Astrocyte (in vitro differentiated cells and primary cell): ENCODE data around the gene SPOCK2. TPM values are rescaled to one million over a fixed set of nuclear protein-coding genes. Genes with fewer than 3 reads are reported as not detected.

Source experiments
- DNase-seq: peaks from one replicate; pipeline ENCODE4 v3.0.0-alpha.2; 2010; ENCODE audit warnings: low read depth
- FAIRE-seq: peaks from 2 replicates; lab custom pipeline; 2011; peaks lifted over from hg19 to GRCh38; lab: Jason Lieb, UNC
- H2AFZ ChIP-seq: 2 replicates; pipeline ENCODE4 v1.6.0; 2012; ENCODE audit warnings: low read depth, low read length, inconsistent platforms
- H3K27ac ChIP-seq: 2 replicates; pipeline ENCODE4 v1.5.1; 2011; ENCODE audit warnings: low read depth, low read length, inconsistent platforms
- H3K27me3 ChIP-seq: 2 replicates; pipeline ENCODE4 v1.6.0; 2011; ENCODE audit warnings: low read length, inconsistent platforms; ENCODE audit not compliant: insufficient read depth
- H3K36me3 ChIP-seq: 2 replicates; pipeline ENCODE4 v1.5.1; 2011; ENCODE audit warnings: low read length, inconsistent platforms; ENCODE audit not compliant: insufficient read depth
- H3K4me1 ChIP-seq: 2 replicates; pipeline ENCODE4 v1.5.1; 2011; ENCODE audit warnings: low read length, inconsistent platforms; ENCODE audit not compliant: insufficient read depth
- H3K4me2 ChIP-seq: 2 replicates; pipeline ENCODE4 v1.6.0; 2012; ENCODE audit warnings: low read length, inconsistent platforms
- H3K4me3 ChIP-seq: 2 replicates; pipeline ENCODE4 v1.5.1; 2011; ENCODE audit warnings: low read depth, mild to moderate bottlenecking, low read length, inconsistent platforms; ENCODE audit not compliant: insufficient read depth
- H3K79me2 ChIP-seq: 2 replicates; pipeline ENCODE4 v1.6.0; 2012; ENCODE audit warnings: mild to moderate bottlenecking, low read length, inconsistent platforms; ENCODE audit not compliant: insufficient read depth
- H3K9ac ChIP-seq: 2 replicates; pipeline ENCODE4 v1.6.0; 2012; ENCODE audit warnings: mild to moderate bottlenecking, low read length, inconsistent platforms
- H3K9me3 ChIP-seq: 2 replicates; pipeline ENCODE4 v1.5.1; 2012; ENCODE audit warnings: low read depth, mild to moderate bottlenecking, low read length, inconsistent platforms; ENCODE audit not compliant: insufficient read depth
- H4K20me1 ChIP-seq: 2 replicates; pipeline ENCODE4 v1.6.0; 2012; ENCODE audit warnings: low read length, inconsistent platforms; ENCODE audit not compliant: insufficient read depth
- H3K27ac Mint-ChIP-seq: one replicate; pipeline ENCODE4 v1.8.0; 2021; ENCODE audit warnings: mild to moderate bottlenecking, mixed read lengths; ENCODE audit not compliant: unreplicated experiment
- H3K27me3 Mint-ChIP-seq: one replicate; pipeline ENCODE4 v1.8.0; 2021; ENCODE audit warnings: low read depth, mixed read lengths; ENCODE audit not compliant: unreplicated experiment
- H3K36me3 Mint-ChIP-seq: one replicate; pipeline ENCODE4 v1.8.0; 2021; ENCODE audit warnings: low read depth, mixed read lengths; ENCODE audit not compliant: unreplicated experiment
- H3K4me1 Mint-ChIP-seq: one replicate; pipeline ENCODE4 v1.8.0; 2021; ENCODE audit warnings: low read depth, mixed read lengths; ENCODE audit not compliant: unreplicated experiment
- H3K4me3 Mint-ChIP-seq: one replicate; pipeline ENCODE4 v1.8.0; 2021; ENCODE audit warnings: mild to moderate bottlenecking, moderate library complexity, mixed read lengths; ENCODE audit not compliant: unreplicated experiment
- H3K9me3 Mint-ChIP-seq: one replicate; pipeline ENCODE4 v1.8.0; 2021; ENCODE audit warnings: mild to moderate bottlenecking, mixed read lengths; ENCODE audit not compliant: unreplicated experiment
- EZH2 ChIP-seq: IDR thresholded peaks from 2 replicates; pipeline ENCODE4 v1.6.1; 2012; ENCODE audit warnings: mild to moderate bottlenecking, low read length, inconsistent platforms; ENCODE audit not compliant: insufficient read depth
- total RNA-seq: library from RNA; stranded (reverse); gene quantifications from 2 replicates; pipeline ENCODE4 v1.2.1, GENCODE V29; 2021
- TF ChIP-seq, protein P1 (sequence below): IDR thresholded peaks from 2 replicates; pipeline ENCODE4 v1.5.1; 2011; ENCODE audit warnings: low read depth, mild to moderate bottlenecking, inconsistent platforms, low read length, moderate library complexity; ENCODE audit not compliant: insufficient read depth

SPOCK2 gene
- total RNA-seq, 1 donor from 2014 or later: 0.89 TPM

DNA sequence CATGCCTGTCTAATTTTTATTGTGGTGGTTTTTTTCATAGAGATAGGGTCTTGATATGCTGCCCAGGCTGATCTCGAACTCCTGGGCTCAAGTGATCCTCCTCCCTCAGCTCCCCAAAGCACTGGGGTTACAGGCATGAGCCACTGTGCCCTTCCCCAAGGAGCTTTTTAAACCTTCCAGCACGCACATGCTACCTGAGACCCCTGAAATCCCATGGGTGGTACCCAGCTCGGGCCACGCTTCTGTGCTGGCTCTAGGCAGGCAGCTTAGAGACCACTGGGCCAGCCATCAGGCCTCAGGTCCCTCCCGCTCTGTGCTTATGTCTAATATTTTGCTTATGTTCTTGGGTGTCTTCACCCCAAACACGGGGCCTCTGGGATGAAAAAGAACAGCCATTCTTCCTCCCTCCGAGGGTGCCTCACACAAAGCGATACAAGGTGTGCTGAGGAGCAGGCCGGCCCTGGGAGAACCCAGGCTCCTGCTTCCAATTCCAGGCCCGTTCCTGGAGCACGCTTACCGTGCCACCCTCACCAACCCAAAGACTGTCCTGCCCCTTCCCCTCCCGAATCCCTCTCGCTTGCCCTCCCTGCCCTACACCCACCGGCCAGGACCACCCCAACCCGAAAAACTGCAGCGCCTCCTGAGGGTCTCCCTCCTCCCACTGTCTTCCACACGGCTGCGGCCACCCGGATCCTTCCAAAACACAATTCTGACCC lies 10.9 kb downstream of the SPOCK2 start:
- Histone ChIP-seq H3K9me3 (no peaks in the 10 kb centered on the region), H3K4me2 (no peak overlapping the region), H4K20me1 (no peaks in the 10 kb centered on the region), H2AFZ (no peak overlapping the region), H3K4me3 (no peak overlapping the region), H3K79me2 (no peaks in the 10 kb centered on the region), H3K27me3 (peaks cover 14% of the 10 kb centered on the region), H3K9ac (no peak overlapping the region), H3K36me3 (no peaks in the 10 kb centered on the region), H3K27ac (no peak overlapping the region), H3K4me1 (no peaks in the 10 kb centered on the region)
- DNase-seq (no peak), FAIRE-seq (no peak)
- H3K27ac Mint-ChIP-seq: no peak overlapping the region
- H3K27me3 Mint-ChIP-seq: peaks cover 33% of the 10 kb centered on the region
- H3K36me3 Mint-ChIP-seq: peaks cover 2% of the 10 kb centered on the region
- H3K4me3 Mint-ChIP-seq: no peak overlapping the region
- H3K9me3 Mint-ChIP-seq: peaks cover 2% of the 10 kb centered on the region
- TF ChIP-seq, protein P1, sequence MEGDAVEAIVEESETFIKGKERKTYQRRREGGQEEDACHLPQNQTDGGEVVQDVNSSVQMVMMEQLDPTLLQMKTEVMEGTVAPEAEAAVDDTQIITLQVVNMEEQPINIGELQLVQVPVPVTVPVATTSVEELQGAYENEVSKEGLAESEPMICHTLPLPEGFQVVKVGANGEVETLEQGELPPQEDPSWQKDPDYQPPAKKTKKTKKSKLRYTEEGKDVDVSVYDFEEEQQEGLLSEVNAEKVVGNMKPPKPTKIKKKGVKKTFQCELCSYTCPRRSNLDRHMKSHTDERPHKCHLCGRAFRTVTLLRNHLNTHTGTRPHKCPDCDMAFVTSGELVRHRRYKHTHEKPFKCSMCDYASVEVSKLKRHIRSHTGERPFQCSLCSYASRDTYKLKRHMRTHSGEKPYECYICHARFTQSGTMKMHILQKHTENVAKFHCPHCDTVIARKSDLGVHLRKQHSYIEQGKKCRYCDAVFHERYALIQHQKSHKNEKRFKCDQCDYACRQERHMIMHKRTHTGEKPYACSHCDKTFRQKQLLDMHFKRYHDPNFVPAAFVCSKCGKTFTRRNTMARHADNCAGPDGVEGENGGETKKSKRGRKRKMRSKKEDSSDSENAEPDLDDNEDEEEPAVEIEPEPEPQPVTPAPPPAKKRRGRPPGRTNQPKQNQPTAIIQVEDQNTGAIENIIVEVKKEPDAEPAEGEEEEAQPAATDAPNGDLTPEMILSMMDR: no peak
- TF ChIP-seq EZH2: no peak
- no peaks in the 10 kb centered on the region for H3K4me1 Mint-ChIP-seq

DNA sequence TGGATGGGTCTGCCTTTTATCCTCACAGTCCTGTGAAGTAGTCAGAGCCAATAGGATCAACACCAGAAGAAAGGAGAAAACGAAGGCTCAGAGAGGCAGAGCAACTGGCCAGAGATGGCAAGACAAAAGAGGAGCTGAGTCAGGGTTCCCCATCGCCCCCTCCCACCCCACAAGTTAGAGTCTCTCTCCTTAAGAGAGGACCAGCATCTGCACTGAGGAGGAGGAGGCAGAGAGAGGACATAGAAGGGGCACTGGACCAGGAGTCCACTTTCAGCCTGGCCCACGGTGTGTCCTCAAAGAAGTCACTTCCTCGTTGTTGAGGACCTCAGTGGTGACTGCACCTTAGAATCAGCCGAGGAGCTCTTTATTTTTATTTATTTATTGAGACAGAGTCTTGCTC lies 11.6 kb downstream of the SPOCK2 start:
- no peak for DNase-seq
- H3K9me3 ChIP-seq: no peaks in the 10 kb centered on the region
- no peak overlapping the region for H3K27ac ChIP-seq
- no peak for FAIRE-seq
- Mint-ChIP-seq H3K36me3 (peaks cover 3% of the 10 kb centered on the region), H3K4me3 (no peak overlapping the region), H3K27ac (no peak overlapping the region), H3K9me3 (peaks cover 3% of the 10 kb centered on the region), H3K4me1 (no peaks in the 10 kb centered on the region), H3K27me3 (peaks cover 34% of the 10 kb centered on the region)
- H4K20me1 ChIP-seq: no peaks in the 10 kb centered on the region
- H3K36me3 ChIP-seq: no peaks in the 10 kb centered on the region
- H3K4me1 ChIP-seq: no peaks in the 10 kb centered on the region
- H3K79me2 ChIP-seq: no peaks in the 10 kb centered on the region
- H3K27me3 ChIP-seq: peaks cover 16% of the 10 kb centered on the region
- H3K4me3 ChIP-seq: no peak overlapping the region
- H3K4me2 ChIP-seq: no peak overlapping the region
- H2AFZ ChIP-seq: no peak overlapping the region
- TF ChIP-seq EZH2: no peak
- TF ChIP-seq, protein P1: no peak
- no peak overlapping the region for H3K9ac ChIP-seq

DNA sequence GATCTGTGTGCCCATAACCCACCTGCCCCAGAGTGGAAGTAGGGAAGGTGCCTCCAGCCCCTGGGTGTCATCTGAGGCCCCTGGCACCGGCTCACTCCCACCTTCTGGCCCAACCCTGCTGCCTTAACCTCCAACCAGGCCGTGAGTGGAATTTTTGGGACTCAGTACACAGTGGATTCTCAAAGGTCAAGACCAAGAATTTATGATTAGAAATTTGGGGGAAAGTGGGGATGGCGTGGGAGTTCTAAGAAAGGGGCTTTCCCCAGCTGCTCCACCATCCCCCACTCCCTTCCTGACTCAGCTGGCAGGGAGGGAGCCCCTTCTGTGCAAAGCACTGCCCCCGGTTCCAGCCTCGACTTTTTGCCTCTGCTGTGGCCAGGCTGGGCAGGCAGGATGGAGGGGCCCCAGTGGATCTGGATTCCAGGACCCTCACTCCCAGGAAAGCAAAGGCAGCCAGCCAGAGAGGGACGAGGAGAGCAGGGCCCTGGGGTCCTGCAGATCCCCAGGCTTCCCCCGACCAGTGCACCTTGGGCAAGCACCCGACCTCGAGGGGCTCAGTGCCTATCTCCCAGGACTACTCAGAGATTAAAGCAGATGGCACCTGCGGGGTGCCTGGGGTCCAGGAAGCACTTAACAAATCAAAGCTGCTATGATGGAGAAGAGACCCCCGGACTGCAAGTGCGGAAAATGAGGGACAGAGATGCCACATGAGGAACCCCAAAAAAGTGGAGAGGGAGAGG lies 12.8 kb downstream of the SPOCK2 start:
- H3K4me2 ChIP-seq: no peak overlapping the region
- peak overlapping the region; percentile 7 for H3K27ac Mint-ChIP-seq
- no peak overlapping the region for H3K4me3 ChIP-seq
- H3K27me3 Mint-ChIP-seq: peaks cover 29% of the 10 kb centered on the region
- no peaks in the 10 kb centered on the region for H3K79me2 ChIP-seq
- FAIRE-seq (no peak), DNase-seq (no peak)
- no peaks in the 10 kb centered on the region for H4K20me1 ChIP-seq
- H3K4me1 ChIP-seq: no peaks in the 10 kb centered on the region
- H3K9ac ChIP-seq: no peak overlapping the region
- peaks cover 17% of the 10 kb centered on the region for H3K27me3 ChIP-seq
- TF ChIP-seq, protein P1: no peak
- TF ChIP-seq EZH2: no peak
- H3K27ac ChIP-seq: no peak overlapping the region
- H3K36me3 ChIP-seq: no peaks in the 10 kb centered on the region
- no peaks in the 10 kb centered on the region for H3K4me1 Mint-ChIP-seq
- H3K36me3 Mint-ChIP-seq: peaks cover 7% of the 10 kb centered on the region
- H3K4me3 Mint-ChIP-seq: no peak overlapping the region
- H2AFZ ChIP-seq: no peak overlapping the region
- H3K9me3 Mint-ChIP-seq: peaks cover 5% of the 10 kb centered on the region
- H3K9me3 ChIP-seq: no peaks in the 10 kb centered on the region
